Kidney (tissue), 14 donors: Measurements from ENCODE around the gene NRIP2. TPM values are rescaled to one million over a fixed set of nuclear protein-coding genes. Genes with fewer than 3 reads are reported as not detected.
A peak's percentile ranks its signal among the peaks of the same experiment; 100 is the strongest.

Source experiments
- DNase-seq, 5 donors: peaks; one replicate each; pipeline ENCODE4 v3.0.0-alpha.2; 2013 to 2020
- FAIRE-seq: peaks from 2 replicates; lab custom pipeline; 2012; peaks lifted over from hg19 to GRCh38; lab: Jason Lieb, UNC
- H3K27ac ChIP-seq, 2 donors: one replicate each; pipeline ENCODE4 v1.7.0; 2013; ENCODE audit warnings: low read depth in 2 of 2, low read length in 2 of 2, inconsistent platforms in 1 of 2
- H3K27me3 ChIP-seq: one replicate; pipeline ENCODE4 v1.7.1; 2013; ENCODE audit warnings: low read length, inconsistent platforms; ENCODE audit not compliant: control insufficient read depth, insufficient read depth
- H3K36me3 ChIP-seq, 3 donors: one replicate each; pipeline versions ENCODE4 v1.7.0 to v1.7.1; 2013; ENCODE audit warnings: low read length in 3 of 3, control low read depth in 1 of 3, inconsistent platforms in 1 of 3; ENCODE audit not compliant: insufficient read depth in 3 of 3, control insufficient read depth in 2 of 3
- H3K4me1 ChIP-seq, 3 donors: one replicate each; pipeline versions ENCODE4 v1.7.0 to v1.7.1; 2013; ENCODE audit warnings: low read length in 3 of 3, inconsistent platforms in 1 of 3, low read depth in 1 of 3; ENCODE audit not compliant: control insufficient read depth in 2 of 3, insufficient read depth in 2 of 3
- H3K4me3 ChIP-seq, 3 donors: one replicate each; pipeline versions ENCODE4 v1.7.0 to v1.8.1; 2013; ENCODE audit warnings: low read length in 3 of 3, control low read depth in 1 of 3, inconsistent platforms in 1 of 3
- H3K9ac ChIP-seq, 3 donors: one replicate each; pipeline versions ENCODE4 v1.7.0 to v1.7.1; 2013; ENCODE audit warnings: low read length in 3 of 3, control low read depth in 1 of 3, inconsistent platforms in 1 of 3
- H3K9me3 ChIP-seq, 3 donors: one replicate each; pipeline versions ENCODE4 v1.7.0 to v1.7.1; 2013; ENCODE audit warnings: low read length in 3 of 3, control low read depth in 1 of 3, inconsistent platforms in 1 of 3; ENCODE audit not compliant: control insufficient read depth in 2 of 3, insufficient read depth in 1 of 3
- CTCF ChIP-seq: IDR thresholded peaks from 3 replicates; pipeline ENCODE4 v1.5.1; 2012; ENCODE audit warnings: mild to moderate bottlenecking, moderate library complexity, borderline replicate concordance; ENCODE audit not compliant: insufficient read depth; ENCODE audit errors: extremely low read depth
- intact Hi-C: fragments of 100-400 bp; cut with DNase I; formaldehyde crosslinking; loops from one replicate; pipeline ENCODE4 v1.11.1; 2022
- polyA plus RNA-seq: library from polyadenylated mRNA; stranded (reverse); fragments of 350-450 nt; fragmentation: Illumina TruSeq; extraction: RNeasy Lipid Tissue Mini Kit (QIAGEN cat#74804); gene quantifications from one replicate; pipeline ENCODE4 v1.2.3, GENCODE V29; 2014; ENCODE audit warnings: low read depth, low replicate concordance; ENCODE audit not compliant: insufficient read depth
- total RNA-seq: library from RNA; stranded (reverse); fragmentation: NEBNext Ultra II Directional; extraction: Animal tissue kit (Norgen Biotek cat#: 25700); gene quantifications from one replicate; pipeline ENCODE4 v1.2.1, GENCODE V29; 2021
- donor health status: control.
- donor health status: control.
- donor health status: control.
- donor health status: control.
- donor health status: control.
- donor health status: DM: yes; HTN: yes; CAD: no.
- donor health status: Normal renal cell carcinoma (clear cell type).

Gene NRIP2
- total and polyA plus RNA-seq, 2 donors from 2014 or later: 11.7 to 15.9 TPM

DNA sequence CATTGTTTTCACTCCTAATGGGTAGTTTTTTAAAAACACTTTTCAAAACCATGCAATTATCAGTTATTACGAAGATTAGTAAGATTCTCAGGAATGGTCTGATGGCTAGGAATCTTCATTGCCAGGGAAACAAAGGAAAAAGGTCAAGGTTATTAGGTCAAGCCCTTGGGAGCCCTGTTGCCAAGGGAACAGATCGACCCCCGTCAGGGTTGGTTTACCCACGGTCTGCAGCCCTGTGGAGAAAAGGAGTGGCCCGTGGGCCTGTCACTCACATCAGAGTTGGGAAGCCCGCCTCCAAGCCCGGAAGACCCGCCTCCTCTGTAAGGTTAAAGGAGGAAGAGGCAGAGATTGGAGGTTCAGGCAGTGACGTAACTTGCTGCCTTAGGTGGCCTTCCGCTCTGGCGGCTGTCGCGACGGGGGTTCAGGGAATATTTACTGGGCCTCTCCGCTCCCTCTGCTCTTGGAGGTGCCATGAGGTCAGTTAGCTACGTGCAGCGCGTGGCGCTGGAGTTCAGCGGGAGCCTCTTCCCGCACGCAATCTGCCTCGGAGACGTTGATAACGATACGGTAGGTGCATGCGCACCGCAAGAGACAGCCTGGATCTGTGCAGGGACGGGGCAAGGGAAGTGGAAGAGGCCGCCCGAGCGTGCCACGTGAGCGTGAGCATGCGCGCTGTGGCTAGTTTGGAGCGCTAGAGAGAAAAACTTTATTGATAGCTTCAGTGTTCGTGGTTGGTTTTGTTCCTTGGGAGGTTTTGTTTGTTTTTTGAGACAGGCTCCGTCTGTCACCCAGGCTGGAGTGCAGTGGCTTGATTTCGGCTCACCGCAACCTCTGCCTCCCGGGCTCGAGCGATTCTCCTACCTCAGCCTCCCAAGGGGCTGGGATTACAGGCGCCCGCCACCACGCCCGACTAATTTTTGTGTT lies 22.3 kb downstream of the NRIP2 start, which contains the start of gene ITFG2:
Gene ITFG2, plus strand, starts transcription at position 379 of the 924 bp plus-strand sequence. Its CDS starts 93 bp downstream, at position 472.
- Histone ChIP-seq H3K27ac (peak within 1 kb of the TSS; percentile 88 to 100), H3K27me3 (no peaks in the 10 kb centered on the region), H3K4me3 (peak within 1 kb of the TSS; percentile 79 to 100 (median 100)), H3K36me3 (peaks cover 0 to 10% (median 2%) of the 10 kb centered on the region in 3 donors), H3K4me1 (peaks cover 0 to 14% (median 8%) of the 10 kb centered on the region in 3 donors), H3K9ac (peak within 1 kb of the TSS; percentile 31 to 100 (median 98)), H3K9me3 (no peaks in the 10 kb centered on the region)
- intact Hi-C loops: no loop called here
- FAIRE-seq: peak; percentile 80
- DNase-seq: peak; percentile 98 to 100 (median 99)
- peak; percentile 16 for TF ChIP-seq CTCF

GRCh38 chr12:2811801-2812200 lies 23.0 kb downstream of the NRIP2 start:
- H3K4me1 ChIP-seq: peaks cover 0 to 14% (median 8%) of the 10 kb centered on the region in 3 donors
- H3K9ac ChIP-seq: peak overlapping the region in 2 of 3 donors; percentile 87 to 98
- no peaks in the 10 kb centered on the region for H3K9me3 ChIP-seq
- H3K27me3 ChIP-seq: no peaks in the 10 kb centered on the region
- peaks cover 0 to 4% (median 0%) of the 10 kb centered on the region in 3 donors for H3K36me3 ChIP-seq
- TF ChIP-seq CTCF: no peak
- H3K27ac ChIP-seq: no peak overlapping the region
- FAIRE-seq (no peak), DNase-seq (peak in 3 of 5 donors; percentile 48 to 63 (median 52))
- intact Hi-C loops: no loop called here
- peak overlapping the region; percentile 79 to 100 (median 100) for H3K4me3 ChIP-seq

DNA sequence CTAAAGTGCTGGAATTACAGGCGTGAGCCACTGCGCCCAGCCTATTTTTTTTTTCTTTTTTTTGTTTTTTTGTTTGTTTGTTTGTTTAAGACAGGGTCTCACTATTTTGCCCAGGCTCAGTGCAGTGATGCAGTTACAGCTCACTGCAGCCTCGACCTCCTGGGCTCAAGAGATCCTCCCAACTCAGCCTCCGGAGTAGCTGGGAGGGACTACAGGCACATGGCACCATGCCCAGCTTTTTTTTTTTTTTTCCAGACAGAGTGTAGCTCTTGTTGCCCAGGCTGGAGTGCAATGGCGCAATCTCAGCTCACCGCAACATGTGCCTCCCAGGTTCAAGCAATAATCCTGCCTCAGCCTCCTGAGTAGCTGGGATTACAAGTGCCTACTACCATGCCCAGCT lies 28.1 kb downstream of the NRIP2 start:
- no peak for FAIRE-seq
- DNase-seq: no peak

More for the DNA sequence above, 28.1 kb downstream of the NRIP2 start:
- intact Hi-C loops: no loop called here
- Histone ChIP-seq H3K9me3 (no peaks in the 10 kb centered on the region), H3K4me3 (no peak overlapping the region), H3K27me3 (no peaks in the 10 kb centered on the region), H3K4me1 (peaks cover 5 to 14% (median 13%) of the 10 kb centered on the region in 3 donors), H3K27ac (no peak overlapping the region), H3K36me3 (peaks cover 4 to 25% (median 25%) of the 10 kb centered on the region in 3 donors), H3K9ac (no peak overlapping the region)
- TF ChIP-seq CTCF: no peak
